ENCODE data around the gene C1S. TPM values are rescaled to one million over a fixed set of nuclear protein-coding genes. Genes with fewer than 3 reads are reported as not detected.

The C1S gene
- total and polyA plus RNA-seq, 9 of the 15 experiments (the other 6 are each of a cell fraction or from before 2014, with no cell fraction given) = 0.08 to 0.84 (median 0.27) TPM

GRCh38 chr12:7031306-7031705 is 29.2 kb upstream of the C1S start:
- ChIA-PET CTCF (ENCODE audit: low intra/inter-chr PET ratio) (no interaction called here), POLR2A (no interaction called here)
- no peak overlapping the region for H3K9ac ChIP-seq (ENCODE audit: insufficient read depth in 1 of 2, low read depth in 2 of 2, low read length in 2 of 2)
- FAIRE-seq (no peak), ATAC-seq (no peak), DNase-seq (ENCODE audit: extremely low read depth in 1 of 4, low spot score in 3 of 4) (no peak)
- no peaks in the 10 kb centered on the region for H4K20me1 ChIP-seq (replicated peaks; ENCODE audit: control insufficient read depth, insufficient read depth, low read length)
- H3K4me1 ChIP-seq (replicated peaks in 1 of 2; ENCODE audit: control insufficient read depth in 2 of 2, insufficient read depth in 2 of 2, low read length in 2 of 2) = peaks cover 0 to 25% of the 10 kb centered on the region in 2 experiments; a peak in 2 of 5 replicates
- H3K9me3 ChIP-seq (replicated peaks; ENCODE audit: control insufficient read depth, insufficient read depth, low read depth, low read length) = no peaks in the 10 kb centered on the region
- BruUV-seq (replicated peaks) = no TSS peak
- 28% methylated on average over 5 of the region's 6 CpGs for WGBS (ENCODE audit: insufficient coverage, low coverage, missing lambda C conversion rate)
- in situ Hi-C loops (cut with MboI) (no loop called here), intact Hi-C loops (cut with micrococcal nuclease) (no loop called here)
- H2AFZ ChIP-seq (ENCODE audit: low read depth, low read length) = no peak overlapping the region
- H3K27me3 ChIP-seq (ENCODE audit: control insufficient read depth in 2 of 2, insufficient read depth in 2 of 2, low read length in 2 of 2) = no peaks in the 10 kb centered on the region
- no peak overlapping the region for H3K4me3 ChIP-seq
- H3K9me1 ChIP-seq (ENCODE audit: control insufficient read depth, insufficient read depth, low read length) = no peaks in the 10 kb centered on the region
- H3K36me3 ChIP-seq (ENCODE audit: control insufficient read depth, insufficient read depth, low read length) = no peaks in the 10 kb centered on the region
- no peak overlapping the region for H3K27ac ChIP-seq (ENCODE audit: extremely low read depth, low read depth, low read length)
- no peaks in the 10 kb centered on the region for H3K79me2 ChIP-seq (ENCODE audit: control insufficient read depth, insufficient read depth, low read length)
- H3K4me2 ChIP-seq (ENCODE audit: insufficient read depth, low read length) = no peak overlapping the region
- TF ChIP-seq MXD1 (CRISPR knock-in tag; IDR thresholded peaks at IDR 0.05; ENCODE audit: borderline replicate concordance, poor library complexity, severe bottlenecking) = no peak
- no peak for TF ChIP-seq PML (IDR thresholded peaks at IDR 0.05; ENCODE audit: low read length)
- no peak for TF ChIP-seq POLR2G (IDR thresholded peaks at IDR 0.05; ENCODE audit: low read depth, low read length)
- no peak for TF ChIP-seq ZNF3 (CRISPR knock-in tag; IDR thresholded peaks at IDR 0.05)
- TF ChIP-seq NCOA4 (IDR thresholded peaks at IDR 0.05; ENCODE audit: partially characterized antibody) = no peak
- no peak for TF ChIP-seq KLF10 (CRISPR knock-in tag; IDR thresholded peaks at IDR 0.05)
- TF ChIP-seq E2F3 (CRISPR knock-in tag; IDR thresholded peaks at IDR 0.05) = no peak
- TF ChIP-seq JUND (IDR thresholded peaks at IDR 0.05; ENCODE audit: borderline replicate concordance, low read depth, low read length) = no peak
- no peak for TF ChIP-seq JUND (tag; IDR thresholded peaks at IDR 0.05; ENCODE audit: borderline replicate concordance, low read depth, low read length)
- no peak for TF ChIP-seq BACH1 (tag; IDR thresholded peaks at IDR 0.05)
- TF ChIP-seq HOMEZ (CRISPR knock-in tag; IDR thresholded peaks at IDR 0.05) = no peak
- no peak for TF ChIP-seq RNF219 (CRISPR knock-in tag; IDR thresholded peaks at IDR 0.05)
- no peak for TF ChIP-seq TEAD2 (tag; IDR thresholded peaks at IDR 0.05)
- no peak for TF ChIP-seq POLR2AphosphoS2 (IDR thresholded peaks at IDR 0.05; ENCODE audit: low read length)
- TF ChIP-seq HNRNPL (IDR thresholded peaks at IDR 0.05; ENCODE audit: low read depth, low read length) = no peak
- TF ChIP-seq ZBTB1 (CRISPR knock-in tag; IDR thresholded peaks at IDR 0.05; ENCODE audit: borderline replicate concordance, low read depth) = no peak
- no peak for TF ChIP-seq E2F6 (IDR thresholded peaks at IDR 0.05; ENCODE audit: borderline replicate concordance in 1 of 2, extremely low read depth in 1 of 2, insufficient read depth in 1 of 2, insufficient read length in 1 of 2, low read depth in 1 of 2, low read length in 1 of 2, poor library complexity in 1 of 2, severe bottlenecking in 1 of 2)
- no peak for TF ChIP-seq NONO (IDR thresholded peaks at IDR 0.05; ENCODE audit: low read depth in 2 of 2, low read length in 1 of 2)
- TF ChIP-seq NCOA1 (IDR thresholded peaks at IDR 0.05; ENCODE audit: low read depth) = no peak

Data from K562 (cell line).